ENCODE measurements around the gene WFS1. TPM values are rescaled to one million over a fixed set of nuclear protein-coding genes. Genes with fewer than 3 reads are reported as not detected.
A peak's percentile ranks its signal among the peaks of the same experiment; 100 is the strongest.

Gene WFS1
- total RNA-seq, 6 experiments from 2014 or later = 11.3 to 19.7 (median 15.9) TPM

GRCh38 chr4:6313216-6313615, 43.6 kb downstream of the WFS1 start:
- Histone ChIP-seq H3K4me1 (no peaks in the 10 kb centered on the region), H3K4me3 (no peak overlapping the region), H3K36me3 (no peaks in the 10 kb centered on the region), H3K27me3 (no peaks in the 10 kb centered on the region), H3K9me3 (no peaks in the 10 kb centered on the region), H3K27ac (no peak overlapping the region)
- TF ChIP-seq POLR2A (IDR thresholded peaks at IDR 0.05) = no peak
- no peak for TF ChIP-seq CTCF (IDR thresholded peaks at IDR 0.05)
- ATAC-seq (no peak), DNase-seq (no peak)
- WGBS (ENCODE audit: insufficient coverage, low coverage, low lambda C conversion rate, missing lambda C conversion rate) = 40% methylated on average over 1 of the region's 6 CpGs
- intact Hi-C loops (cut with DNase I) = no loop called here

- no peak for ATAC-seq
- Histone ChIP-seq H3K27me3 (no peaks in the 10 kb centered on the region), H3K9me3 (no peaks in the 10 kb centered on the region), H3K4me1 (no peaks in the 10 kb centered on the region), H3K36me3 (no peaks in the 10 kb centered on the region), H3K27ac (no peak overlapping the region), H3K4me3 (no peak overlapping the region)
- intact Hi-C loops (cut with DNase I) = no loop called here
- no peak for TF ChIP-seq CTCF (IDR thresholded peaks at IDR 0.05)
- no peak for TF ChIP-seq POLR2A (IDR thresholded peaks at IDR 0.05)
- WGBS (ENCODE audit: insufficient coverage, low coverage, low lambda C conversion rate, missing lambda C conversion rate) = 35% methylated on average over 5 of the region's 6 CpGs
- no peak for DNase-seq
Measured at GRCh38 chr4:6316461-6317003, 46.9 kb downstream of the WFS1 start.

- no peaks in the 10 kb centered on the region for H3K27me3 ChIP-seq
- H3K4me1 ChIP-seq = no peaks in the 10 kb centered on the region
- WGBS (ENCODE audit: insufficient coverage, low coverage, low lambda C conversion rate, missing lambda C conversion rate) = 65% methylated on average over 5 of the region's 12 CpGs
- intact Hi-C loops (cut with DNase I) = no loop called here
- no peak overlapping the region for H3K27ac ChIP-seq
- no peaks in the 10 kb centered on the region for H3K9me3 ChIP-seq
- no peaks in the 10 kb centered on the region for H3K36me3 ChIP-seq
- H3K4me3 ChIP-seq = no peak overlapping the region
- no peak for TF ChIP-seq CTCF (IDR thresholded peaks at IDR 0.05)
- no peak for TF ChIP-seq POLR2A (IDR thresholded peaks at IDR 0.05)
- DNase-seq (no peak), ATAC-seq (peak in 1 of 4 donors; percentile 26)
Measured at GRCh38 chr4:6318206-6318605, 48.6 kb downstream of the WFS1 start.

GRCh38 chr4:6319530-6320150, 50.0 kb downstream of the WFS1 start:
- H3K36me3 ChIP-seq = no peaks in the 10 kb centered on the region
- no peaks in the 10 kb centered on the region for H3K27me3 ChIP-seq
- no peaks in the 10 kb centered on the region for H3K4me1 ChIP-seq
- ATAC-seq (no peak), DNase-seq (no peak)
- H3K4me3 ChIP-seq = no peak overlapping the region
- no peaks in the 10 kb centered on the region for H3K9me3 ChIP-seq
- TF ChIP-seq CTCF (IDR thresholded peaks at IDR 0.05) = no peak
- no peak for TF ChIP-seq POLR2A (IDR thresholded peaks at IDR 0.05)
- intact Hi-C loops (cut with DNase I) = no loop called here
- no peak overlapping the region for H3K27ac ChIP-seq
- 40% methylated on average over 2 of the region's 12 CpGs for WGBS (ENCODE audit: insufficient coverage, low coverage, low lambda C conversion rate, missing lambda C conversion rate)

Measured in right lobe of liver (tissue), 6 donors.